GM12874 (cell line): ENCODE data around the gene UBAP2.

Source experiments
- CTCF ChIP-seq: IDR thresholded peaks from 2 replicates; pipeline ENCODE4 v1.5.1; 2011; ENCODE audit warnings: low read depth, mild to moderate bottlenecking, control low read depth, low read length, moderate library complexity; ENCODE audit not compliant: insufficient read depth

Gene UBAP2

GRCh38 chr9:34086864-34087263, 38.2 kb upstream of the UBAP2 start:
- TF ChIP-seq CTCF, result no peak

- TF ChIP-seq CTCF, result no peak
Observed at GRCh38 chr9:34085581-34086500, 37.2 kb upstream of the UBAP2 start.

- TF ChIP-seq CTCF, result no peak
Observed at GRCh38 chr9:34084562-34084961, 35.9 kb upstream of the UBAP2 start.

GRCh38 chr9:34079181-34079580, 30.5 kb upstream of the UBAP2 start:
- TF ChIP-seq CTCF, result no peak

- no peak for TF ChIP-seq CTCF
Observed at GRCh38 chr9:34072868-34073590, 24.3 kb upstream of the UBAP2 start.

- TF ChIP-seq CTCF, result no peak
Observed at GRCh38 chr9:34072410-34072809, 23.7 kb upstream of the UBAP2 start.

GRCh38 chr9:34070606-34071324, 22.1 kb upstream of the UBAP2 start:
- no peak for TF ChIP-seq CTCF
